Right atrium auricular region (tissue), 2 donors: Measurements from ENCODE around the gene SNX32. TPM values are rescaled to one million over a fixed set of nuclear protein-coding genes. Genes with fewer than 3 reads are reported as not detected.

Experiments
- DNase-seq: peaks from one replicate; pipeline ENCODE4 v3.0.0-alpha.2; 2019; ENCODE audit warnings: low spot score
- H3K27ac ChIP-seq, 2 donors: fragments of 200-600 bp; sonication (generic); 1 replicate in 1 of 2; 2 replicates in 1 of 2; pipeline ENCODE4 v1.5.1; 2016 to 2019
- H3K27me3 ChIP-seq, 2 donors: fragments of 200-600 bp; sonication (generic); one replicate each; pipeline versions ENCODE4 v1.5.1 to v1.6.0; 2017 to 2019
- H3K36me3 ChIP-seq: fragments of 200-600 bp; sonication (generic); one replicate; pipeline ENCODE4 v1.5.1; 2016
- H3K4me1 ChIP-seq, 2 donors: fragments of 200-600 bp; sonication (generic); one replicate each; pipeline versions ENCODE4 v1.5.1 to v1.6.0; 2017 to 2019
- H3K4me3 ChIP-seq, 2 donors: fragments of 200-600 bp; sonication (generic); 1 replicate in 1 of 2; 2 replicates in 1 of 2; pipeline ENCODE4 v1.5.1; 2017 to 2019; ENCODE audit warnings: mild to moderate bottlenecking in 1 of 2, moderate library complexity in 1 of 2
- H3K9me3 ChIP-seq, 2 donors: fragments of 200-600 bp; sonication (generic); one replicate each; pipeline ENCODE4 v1.5.1; 2019
- total RNA-seq, 2 donors: library from RNA; depleted of rRNA; stranded (reverse); fragments of >200 nt; gene quantifications; one replicate each; pipeline ENCODE4 v1.1.0, GENCODE V29; 2016
- TF ChIP-seq, protein P1 (sequence below), 2 donors: fragments of 200-600 bp; sonication (generic); IDR thresholded peaks; one replicate each; pipeline ENCODE4 v1.5.1; 2019; ENCODE audit warnings: antibody characterized with exemption in 2 of 2

SNX32 gene
- under 1 TPM; 0.20 to 0.37 TPM for total RNA-seq

DNA sequence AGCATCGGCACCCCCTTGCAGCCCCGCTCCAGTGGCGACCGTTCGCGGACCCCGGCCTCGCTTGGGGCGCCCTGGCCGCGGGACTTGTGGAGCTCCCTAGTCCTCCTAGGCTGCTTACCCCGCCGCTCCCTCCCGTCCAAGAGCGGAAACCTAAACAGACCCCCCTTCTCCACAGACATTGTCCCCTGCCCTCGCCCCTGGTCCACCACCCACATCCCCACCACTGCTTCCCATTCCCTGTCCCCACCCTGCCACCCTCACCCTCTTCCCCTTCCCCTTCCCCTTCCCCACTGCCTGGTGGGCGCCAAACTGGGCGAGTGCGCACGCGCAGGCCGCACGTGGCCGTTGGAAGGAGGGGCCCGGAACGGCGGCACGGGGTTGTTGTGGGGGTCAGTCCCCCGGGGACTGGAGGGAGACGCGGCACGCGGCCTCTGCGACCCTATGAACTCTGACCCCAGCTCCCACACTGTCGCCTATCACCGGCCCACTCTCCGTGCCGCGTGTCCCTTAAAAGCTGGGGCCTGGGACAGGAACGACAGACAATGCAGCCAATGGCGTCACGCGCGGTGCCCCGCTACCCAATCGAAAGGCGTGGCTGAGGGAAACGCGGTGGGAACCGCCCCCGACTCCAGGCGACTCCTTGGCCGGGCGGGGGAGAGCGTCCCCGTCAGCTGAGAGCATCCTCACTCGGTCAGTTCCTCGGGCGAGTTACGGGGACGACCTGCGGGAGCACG lies at the start of gene SNX32:
TSS of gene SNX32 (plus strand) at position 667 of the 734 bp plus-strand sequence. CDS start 103 bp downstream, outside the sequence.
- H3K27me3 ChIP-seq = no peaks in the 10 kb centered on the region
- TF ChIP-seq, protein P1, sequence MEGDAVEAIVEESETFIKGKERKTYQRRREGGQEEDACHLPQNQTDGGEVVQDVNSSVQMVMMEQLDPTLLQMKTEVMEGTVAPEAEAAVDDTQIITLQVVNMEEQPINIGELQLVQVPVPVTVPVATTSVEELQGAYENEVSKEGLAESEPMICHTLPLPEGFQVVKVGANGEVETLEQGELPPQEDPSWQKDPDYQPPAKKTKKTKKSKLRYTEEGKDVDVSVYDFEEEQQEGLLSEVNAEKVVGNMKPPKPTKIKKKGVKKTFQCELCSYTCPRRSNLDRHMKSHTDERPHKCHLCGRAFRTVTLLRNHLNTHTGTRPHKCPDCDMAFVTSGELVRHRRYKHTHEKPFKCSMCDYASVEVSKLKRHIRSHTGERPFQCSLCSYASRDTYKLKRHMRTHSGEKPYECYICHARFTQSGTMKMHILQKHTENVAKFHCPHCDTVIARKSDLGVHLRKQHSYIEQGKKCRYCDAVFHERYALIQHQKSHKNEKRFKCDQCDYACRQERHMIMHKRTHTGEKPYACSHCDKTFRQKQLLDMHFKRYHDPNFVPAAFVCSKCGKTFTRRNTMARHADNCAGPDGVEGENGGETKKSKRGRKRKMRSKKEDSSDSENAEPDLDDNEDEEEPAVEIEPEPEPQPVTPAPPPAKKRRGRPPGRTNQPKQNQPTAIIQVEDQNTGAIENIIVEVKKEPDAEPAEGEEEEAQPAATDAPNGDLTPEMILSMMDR (IDR thresholded peaks at IDR 0.05) = no peak
- DNase-seq = peak; percentile 97

DNA sequence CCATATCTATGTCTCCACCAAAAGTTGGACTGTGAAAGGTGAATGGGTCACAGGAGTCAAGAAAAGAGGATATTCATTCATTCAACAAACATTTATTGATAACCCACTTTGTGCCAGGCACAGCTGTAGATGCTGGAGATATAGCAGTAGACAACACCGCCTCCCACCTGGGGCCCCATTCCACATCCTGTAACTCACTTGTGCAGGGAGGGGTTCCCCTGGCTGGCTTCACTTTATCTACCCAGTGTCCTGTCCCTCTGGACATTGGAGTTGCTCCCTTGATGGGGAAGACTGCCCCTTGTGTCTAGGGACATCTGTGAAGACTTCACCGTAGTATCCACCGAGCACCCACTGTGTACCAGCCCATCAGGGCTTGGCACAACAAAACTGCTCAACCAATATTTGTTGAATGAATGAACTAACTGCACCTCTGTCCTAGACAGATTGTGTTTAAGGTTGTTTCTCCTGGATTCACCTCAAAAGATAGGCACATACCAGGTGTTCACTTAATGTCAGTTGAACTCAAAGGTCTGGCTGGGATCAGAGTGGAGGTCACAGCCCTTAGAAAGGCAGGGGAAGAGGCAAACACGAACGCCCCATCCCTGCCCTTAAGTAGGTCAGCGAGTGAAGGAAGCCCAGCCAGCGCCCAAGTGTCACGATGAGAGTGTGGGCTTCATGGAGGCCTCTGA lies 48.3 kb upstream of the SNX32 start:
- Histone ChIP-seq H3K9me3 (no peaks in the 10 kb centered on the region), H3K4me3 (no peak overlapping the region), H3K4me1 (peaks cover 0 to 30% of the 10 kb centered on the region in 2 donors), H3K27me3 (peaks cover 6 to 36% of the 10 kb centered on the region in 2 donors), H3K36me3 (no peaks in the 10 kb centered on the region), H3K27ac (no peak overlapping the region)
- TF ChIP-seq, protein P1 (IDR thresholded peaks at IDR 0.05) = no peak
- no peak for DNase-seq

More for the DNA sequence above, at the start of gene SNX32:
- no peaks in the 10 kb centered on the region for H3K36me3 ChIP-seq
- H3K4me1 ChIP-seq = peaks cover 0 to 13% of the 10 kb centered on the region in 2 donors
- H3K4me3 ChIP-seq = peak within 1 kb of the TSS; percentile 45 to 61
- no peaks in the 10 kb centered on the region for H3K9me3 ChIP-seq
- H3K27ac ChIP-seq = peak within 1 kb of the TSS in 1 of 2 donors; percentile 49

DNA sequence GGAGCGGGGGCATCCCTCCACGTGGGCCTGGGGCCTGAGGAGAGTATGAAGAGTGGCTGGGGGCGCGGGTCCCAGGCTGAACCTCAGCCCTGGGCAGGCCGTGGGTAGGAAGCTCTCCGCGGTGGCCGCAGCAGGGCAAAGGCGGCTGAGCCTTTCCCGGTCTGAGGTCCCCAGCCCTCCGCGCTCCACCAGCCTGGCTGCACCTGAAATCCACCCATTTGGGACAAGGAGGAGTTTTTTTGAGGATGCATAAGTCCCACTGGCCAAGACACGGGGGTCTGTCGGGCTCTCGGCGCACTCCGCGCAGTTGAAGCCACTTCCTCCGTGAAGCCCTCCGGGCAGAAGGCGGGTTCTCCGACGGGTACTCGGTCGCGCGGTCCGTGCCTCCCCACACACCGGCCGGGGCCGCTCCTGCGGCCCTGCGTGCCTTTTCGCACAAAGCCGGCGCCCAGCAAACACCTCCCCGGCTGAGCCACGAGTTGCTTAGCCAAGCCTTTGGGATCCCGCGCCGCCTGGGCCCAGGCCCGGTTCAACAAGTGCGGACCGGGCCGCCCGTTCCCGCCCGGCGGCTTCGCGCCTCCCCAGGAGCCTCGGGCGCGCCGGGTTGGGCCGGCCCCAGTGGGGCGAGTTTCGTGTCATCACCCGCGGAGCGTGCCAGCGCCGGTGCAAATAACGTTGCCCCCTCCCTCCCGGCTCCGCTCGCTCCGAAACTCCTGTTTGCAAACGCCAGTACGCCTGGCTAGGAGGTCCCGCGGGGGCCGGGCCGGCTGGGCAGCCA lies 47.6 kb upstream of the SNX32 start:
- TF ChIP-seq, protein P1 (IDR thresholded peaks at IDR 0.05) = no peak
- H3K27ac ChIP-seq = no peak overlapping the region
- DNase-seq = no peak
- no peaks in the 10 kb centered on the region for H3K36me3 ChIP-seq
- H3K4me1 ChIP-seq = peaks cover 0 to 29% of the 10 kb centered on the region in 2 donors
- no peaks in the 10 kb centered on the region for H3K9me3 ChIP-seq
- H3K4me3 ChIP-seq = peak overlapping the region in 1 of 2 donors; percentile 37
- peaks cover 6 to 36% of the 10 kb centered on the region in 2 donors for H3K27me3 ChIP-seq

DNA sequence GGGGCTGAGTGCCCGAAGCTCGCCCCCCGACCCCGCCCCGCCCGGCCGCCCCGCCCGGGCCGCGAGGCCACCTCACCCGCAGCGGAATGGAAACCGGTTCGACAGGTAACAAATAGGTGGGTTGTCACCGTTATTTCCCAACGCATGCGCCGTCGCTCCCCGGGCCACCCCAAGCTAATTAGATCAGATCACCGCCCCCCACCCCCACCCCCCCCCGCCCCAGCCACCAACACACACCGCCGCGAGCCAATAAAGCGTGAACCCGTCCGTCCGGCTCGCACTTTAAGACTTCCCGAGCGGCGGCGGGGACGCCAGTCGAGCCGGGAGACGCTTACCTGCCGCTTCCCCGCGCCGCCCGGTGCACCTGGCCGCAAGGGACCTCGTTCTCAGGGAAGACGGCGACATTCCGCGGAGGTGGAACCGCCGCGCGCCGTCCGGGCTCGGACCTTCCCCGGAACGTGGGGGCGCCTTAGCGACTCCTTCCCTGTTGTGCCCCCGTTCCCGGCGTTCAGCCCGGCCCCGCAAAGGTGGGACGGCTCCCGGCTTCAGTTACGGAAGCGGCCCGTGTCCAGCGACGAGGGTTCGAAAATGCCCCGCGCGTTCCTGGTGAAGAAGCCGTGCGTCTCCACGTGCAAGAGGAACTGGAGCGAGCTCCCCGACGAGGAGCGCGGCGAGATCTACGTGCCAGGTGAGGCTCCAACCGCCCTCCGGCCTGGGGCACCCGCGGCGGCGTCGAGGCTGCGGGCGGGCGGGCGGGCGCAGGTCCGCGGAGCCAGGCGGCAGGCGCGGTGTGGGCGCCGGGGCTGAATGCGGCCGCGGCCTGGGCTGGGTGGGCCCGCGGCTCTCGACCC lies 46.8 kb upstream of the SNX32 start, which contains the start of gene OVOL1:
TSS of gene OVOL1 (plus strand) at position 278 of the 851 bp plus-strand sequence. CDS start at position 589, 311 bp downstream.
- Histone ChIP-seq H3K4me3 (peak within 1 kb of the TSS in 1 of 2 donors; percentile 37), H3K27me3 (peaks cover 6 to 36% of the 10 kb centered on the region in 2 donors), H3K27ac (no peak within 1 kb of the TSS), H3K4me1 (peaks cover 0 to 24% of the 10 kb centered on the region in 2 donors), H3K9me3 (no peaks in the 10 kb centered on the region), H3K36me3 (no peaks in the 10 kb centered on the region)
- TF ChIP-seq, protein P1 (IDR thresholded peaks at IDR 0.05) = no peak
- DNase-seq = no peak
